SJSA1 (cell line): ENCODE data around the gene SPG21. TPM values are rescaled to one million over a fixed set of nuclear protein-coding genes. Genes with fewer than 3 reads are reported as not detected.

Experiments
- DNase-seq, 2 experiments: peaks; one replicate each; pipeline ENCODE4 v3.0.0-alpha.2; 2015 to 2020; ENCODE audit warnings: low spot score in 2 of 2, low read depth in 1 of 2
- H3K27ac ChIP-seq: fragments of 250-450 bp; sonication (Bioruptor Pico); 2 replicates; pipeline ENCODE4 v1.5.1; 2020; ENCODE audit warnings: mild to moderate bottlenecking, moderate library complexity
- H3K27me3 ChIP-seq: fragments of 250-450 bp; sonication (Bioruptor Pico); replicated peaks from 2 replicates; pipeline ENCODE4 v1.5.1; 2020; ENCODE audit warnings: mild to moderate bottlenecking, moderate library complexity
- H3K36me3 ChIP-seq: fragments of 250-450 bp; sonication (Bioruptor Pico); 2 replicates; pipeline ENCODE4 v1.5.1; 2020; ENCODE audit warnings: mild to moderate bottlenecking
- H3K4me1 ChIP-seq: fragments of 250-450 bp; sonication (Bioruptor Pico); replicated peaks from 2 replicates; pipeline ENCODE4 v1.6.1; 2021; ENCODE audit warnings: mild to moderate bottlenecking
- H3K4me3 ChIP-seq: fragments of 250-450 bp; sonication (Bioruptor Pico); 2 replicates; pipeline ENCODE4 v1.5.1; 2020; ENCODE audit warnings: mild to moderate bottlenecking
- H3K9me3 ChIP-seq: fragments of 250-450 bp; sonication (Bioruptor Pico); replicated peaks from 2 replicates; pipeline ENCODE4 v1.5.1; 2020; ENCODE audit warnings: mild to moderate bottlenecking
- total RNA-seq: library from RNA; depleted of rRNA; stranded (reverse); fragments of >200 nt; shearing (Covaris generic); gene quantifications from 2 replicates; pipeline ENCODE4 v1.2.3, GENCODE V29; 2014

SPG21 gene
- total RNA-seq, 1 experiment from 2014 or later = 49.0 TPM

DNA sequence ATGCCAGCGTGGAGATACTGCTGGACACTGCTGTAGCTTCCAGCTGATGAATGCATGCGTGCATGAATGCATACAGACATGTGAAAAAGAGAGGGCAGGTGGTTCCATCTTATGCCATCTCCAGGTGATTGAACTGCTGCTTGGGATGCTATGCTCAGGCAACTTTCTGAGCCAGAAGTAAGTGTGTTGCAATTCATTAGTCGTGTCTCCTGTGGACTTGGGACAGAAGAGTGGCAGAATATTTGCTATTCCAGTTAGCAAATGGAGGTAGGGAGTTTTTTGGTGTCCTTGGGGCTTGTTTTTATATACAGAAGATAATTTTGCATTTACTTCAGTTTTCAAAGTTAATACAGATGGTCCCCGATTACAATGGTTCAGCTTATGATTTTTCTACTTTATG, 44.8 kb downstream of the SPG21 start:
- H3K4me3 ChIP-seq = no peak overlapping the region
- no peak for DNase-seq
- H3K27ac ChIP-seq = no peak overlapping the region
- no peaks in the 10 kb centered on the region for H3K27me3 ChIP-seq
- H3K9me3 ChIP-seq = no peaks in the 10 kb centered on the region
- no peaks in the 10 kb centered on the region for H3K36me3 ChIP-seq
- H3K4me1 ChIP-seq = no peaks in the 10 kb centered on the region

DNA sequence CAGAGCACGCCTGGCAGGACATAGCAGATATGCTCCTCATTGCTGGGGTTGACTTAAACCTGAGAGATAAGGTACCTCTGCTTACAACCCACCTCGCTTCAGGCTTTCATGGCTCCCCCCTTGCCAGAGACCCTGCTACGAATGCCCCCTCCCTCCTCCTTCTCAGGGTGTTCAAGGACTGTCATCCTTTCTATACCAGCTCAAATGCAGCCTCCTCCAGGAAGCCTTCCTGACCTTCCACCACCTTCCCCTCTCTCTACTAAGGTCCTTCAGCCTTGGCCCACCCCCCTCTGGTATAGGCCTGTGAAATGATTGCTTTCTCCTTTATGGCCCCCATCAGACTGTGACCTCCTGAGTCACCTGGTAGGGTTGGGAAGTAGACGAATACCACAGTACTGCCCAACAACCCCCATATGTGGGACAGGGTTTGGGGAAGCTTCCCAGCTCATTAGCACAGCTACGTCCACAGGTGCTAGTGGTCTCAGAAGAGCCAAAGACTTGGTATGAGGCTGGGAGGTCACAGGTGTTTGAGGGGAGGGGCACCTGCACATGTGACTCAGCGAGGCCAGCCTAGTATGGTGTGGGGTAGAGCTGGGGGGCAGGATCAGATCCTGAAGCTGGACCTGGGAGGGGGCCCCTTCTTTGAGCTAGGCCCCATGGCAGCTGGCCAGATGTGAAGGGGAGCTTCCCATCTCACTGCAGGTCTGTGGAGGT, 46.0 kb downstream of the SPG21 start:
- H3K9me3 ChIP-seq = no peaks in the 10 kb centered on the region
- H3K4me3 ChIP-seq = no peak overlapping the region
- DNase-seq = peak in 1 of 2 experiments; percentile 14
- H3K4me1 ChIP-seq = no peaks in the 10 kb centered on the region
- no peaks in the 10 kb centered on the region for H3K27me3 ChIP-seq
- H3K36me3 ChIP-seq = no peaks in the 10 kb centered on the region
- no peak overlapping the region for H3K27ac ChIP-seq

DNA sequence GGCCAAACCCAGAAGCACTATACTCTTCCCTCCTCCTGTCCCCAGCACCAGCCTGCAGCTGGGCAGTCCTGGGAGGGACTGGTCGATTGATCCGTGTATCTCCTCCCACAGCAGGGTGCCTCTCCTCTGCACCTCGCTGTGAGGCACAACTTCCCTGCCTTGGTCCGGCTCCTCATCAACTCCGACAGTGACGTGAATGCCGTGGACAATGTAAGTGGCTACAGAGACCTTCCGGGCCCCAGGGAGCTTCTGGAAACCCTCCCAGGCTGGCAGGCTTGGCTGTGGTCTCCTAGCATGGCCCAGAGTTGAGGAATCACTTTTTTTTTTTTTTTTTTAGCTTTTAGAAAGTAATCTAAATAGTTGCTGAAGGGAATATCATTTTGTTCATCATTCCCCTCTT, 47.4 kb downstream of the SPG21 start:
- DNase-seq = peak in 1 of 2 experiments; percentile 26
- H3K27ac ChIP-seq = no peak overlapping the region
- H3K36me3 ChIP-seq = no peaks in the 10 kb centered on the region

DNA sequence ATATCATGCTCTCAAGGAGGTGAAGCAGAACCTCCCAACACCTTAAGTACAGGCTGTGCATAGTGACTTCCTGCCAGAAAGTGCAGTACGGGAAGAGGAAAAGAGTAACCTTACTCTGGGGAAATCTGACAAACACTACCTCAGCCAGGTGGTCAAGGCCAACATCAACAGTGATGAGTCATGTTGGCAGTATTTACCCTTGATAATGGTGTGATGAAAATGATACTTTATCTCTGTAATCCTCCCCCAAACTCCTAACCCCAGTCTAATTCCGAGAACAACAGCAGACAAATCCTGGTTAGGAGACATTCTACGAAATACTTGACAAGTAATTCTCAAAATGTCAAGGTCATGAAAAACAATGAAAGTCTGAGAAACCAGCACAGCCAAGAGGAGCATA, 51.5 kb downstream of the SPG21 start:
- DNase-seq = no peak

More for the DNA sequence above, 47.4 kb downstream of the SPG21 start:
- Histone ChIP-seq H3K4me3 (no peak overlapping the region), H3K27me3 (no peaks in the 10 kb centered on the region), H3K4me1 (no peaks in the 10 kb centered on the region), H3K9me3 (no peaks in the 10 kb centered on the region)

DNA sequence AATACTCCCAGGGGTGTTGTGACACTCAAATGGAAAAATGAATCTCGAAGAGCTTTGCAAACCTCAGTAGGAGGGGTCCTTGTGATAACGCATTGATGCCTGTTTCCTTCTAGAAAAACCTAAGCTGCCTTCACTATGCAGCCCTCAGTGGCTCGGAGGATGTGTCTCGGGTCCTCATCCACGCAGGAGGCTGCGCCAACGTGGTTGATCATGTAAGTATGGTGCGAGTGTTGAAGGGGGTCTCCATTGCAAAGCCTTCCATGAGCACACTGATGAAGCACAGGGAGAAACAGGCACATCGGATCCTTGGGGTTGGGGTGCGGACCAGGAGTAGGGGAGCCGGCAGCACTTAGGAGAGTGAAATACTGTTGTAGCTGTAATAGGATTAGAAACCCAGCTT, 55.7 kb downstream of the SPG21 start:
- peak in 1 of 2 experiments; percentile 16 for DNase-seq
- no peaks in the 10 kb centered on the region for H3K9me3 ChIP-seq
- no peak overlapping the region for H3K27ac ChIP-seq
- no peak overlapping the region for H3K4me3 ChIP-seq
- peaks cover 6% of the 10 kb centered on the region for H3K4me1 ChIP-seq
- no peaks in the 10 kb centered on the region for H3K27me3 ChIP-seq
- no peaks in the 10 kb centered on the region for H3K36me3 ChIP-seq

More for the DNA sequence above, 51.5 kb downstream of the SPG21 start:
- H3K27ac ChIP-seq = no peak overlapping the region
- H3K9me3 ChIP-seq = no peaks in the 10 kb centered on the region
- H3K4me3 ChIP-seq = no peak overlapping the region
- no peaks in the 10 kb centered on the region for H3K36me3 ChIP-seq
- no peaks in the 10 kb centered on the region for H3K4me1 ChIP-seq
- H3K27me3 ChIP-seq = no peaks in the 10 kb centered on the region

DNA sequence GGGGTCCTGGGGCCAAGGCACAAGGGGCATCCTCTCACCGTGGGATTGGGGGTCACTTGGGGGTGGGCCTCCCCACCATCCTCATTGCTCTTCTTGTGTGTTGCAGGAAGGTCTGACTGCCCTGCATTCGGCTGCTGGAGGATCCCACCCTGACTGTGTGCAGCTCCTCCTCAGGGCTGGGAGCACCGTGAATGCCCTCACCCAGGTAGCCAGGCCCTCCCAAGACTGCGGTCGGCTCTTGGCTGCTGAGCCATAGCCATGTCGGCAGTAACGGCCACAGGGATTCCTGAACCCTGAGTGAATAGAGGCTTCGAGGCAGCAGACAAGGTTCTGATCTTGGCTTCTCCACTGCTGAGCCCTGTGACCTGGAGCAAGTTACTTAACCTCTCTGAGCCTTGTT, 58.3 kb downstream of the SPG21 start:
- Histone ChIP-seq H3K9me3 (no peaks in the 10 kb centered on the region), H3K36me3 (no peaks in the 10 kb centered on the region), H3K4me3 (no peak overlapping the region), H3K27ac (no peak overlapping the region), H3K4me1 (peaks cover 6% of the 10 kb centered on the region), H3K27me3 (no peaks in the 10 kb centered on the region)
- DNase-seq = peak in 1 of 2 experiments; percentile 31

DNA sequence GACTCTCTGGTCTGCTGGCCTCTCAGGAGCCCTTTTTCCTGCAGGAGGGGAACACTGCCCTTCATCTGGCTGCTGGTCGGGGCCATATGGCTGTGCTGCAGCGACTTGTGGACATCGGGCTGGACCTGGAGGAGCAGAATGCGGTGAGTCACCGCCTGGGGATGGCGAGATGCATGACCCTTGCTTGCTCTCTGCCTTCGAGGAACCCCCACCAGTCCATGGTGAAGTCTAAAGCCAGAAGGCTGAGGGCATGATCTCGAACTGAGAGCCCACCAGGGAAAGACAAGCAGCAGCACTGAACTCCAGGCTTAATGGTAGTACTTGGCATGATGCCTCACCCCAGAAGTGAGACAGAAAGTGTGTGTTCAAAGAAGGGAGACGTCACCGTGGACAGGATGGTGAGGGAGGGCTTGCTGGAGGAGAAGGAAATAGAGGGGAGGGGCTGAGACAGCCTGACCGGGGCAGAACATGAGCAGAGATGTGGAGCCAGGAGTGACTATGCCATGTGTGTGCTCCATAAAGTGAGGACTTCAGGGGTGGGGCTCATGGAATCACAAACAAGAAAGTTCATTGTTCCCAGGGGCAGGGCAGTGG, 58.8 kb downstream of the SPG21 start:
- no peaks in the 10 kb centered on the region for H3K36me3 ChIP-seq
- H3K4me3 ChIP-seq = no peak overlapping the region
- H3K4me1 ChIP-seq = peaks cover 6% of the 10 kb centered on the region
- no peak overlapping the region for H3K27ac ChIP-seq
- no peaks in the 10 kb centered on the region for H3K9me3 ChIP-seq
- no peaks in the 10 kb centered on the region for H3K27me3 ChIP-seq
- peak in 1 of 2 experiments; percentile 44 for DNase-seq

DNA sequence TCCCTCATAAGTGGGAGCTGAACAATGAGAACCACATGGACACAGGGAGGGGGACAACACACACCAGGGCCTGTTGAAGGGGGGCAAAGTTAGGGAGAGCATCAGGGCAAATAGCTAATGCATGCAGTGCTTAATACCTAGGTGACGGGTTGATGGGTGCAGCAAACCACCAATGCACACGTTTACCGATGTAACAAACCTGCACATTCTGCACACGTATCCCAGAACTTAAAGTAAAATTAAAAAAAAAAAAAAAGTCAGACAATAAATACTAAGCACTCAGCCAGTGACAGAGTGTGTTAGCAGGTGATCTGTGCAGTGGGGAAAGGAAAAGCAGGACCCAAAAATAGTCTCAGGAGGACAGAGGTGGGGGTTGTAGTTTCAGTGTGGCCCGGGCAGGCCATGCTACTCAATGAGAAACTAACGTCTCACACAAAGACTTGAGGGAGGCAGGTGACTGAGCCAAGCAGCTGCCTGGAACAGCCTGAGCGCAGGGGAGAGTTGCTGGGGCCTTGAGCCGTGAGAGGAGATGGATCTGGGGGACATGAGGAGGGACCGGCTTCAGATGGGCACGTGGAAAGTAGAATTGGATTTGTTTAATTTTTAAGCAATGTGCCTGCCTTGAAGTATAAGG, 59.6 kb downstream of the SPG21 start:
- peak in 1 of 2 experiments; percentile 22 for DNase-seq
- H3K27ac ChIP-seq = no peak overlapping the region
- H3K4me3 ChIP-seq = no peak overlapping the region
- no peaks in the 10 kb centered on the region for H3K9me3 ChIP-seq
- peaks cover 6% of the 10 kb centered on the region for H3K4me1 ChIP-seq
- no peaks in the 10 kb centered on the region for H3K36me3 ChIP-seq
- H3K27me3 ChIP-seq = no peaks in the 10 kb centered on the region

DNA sequence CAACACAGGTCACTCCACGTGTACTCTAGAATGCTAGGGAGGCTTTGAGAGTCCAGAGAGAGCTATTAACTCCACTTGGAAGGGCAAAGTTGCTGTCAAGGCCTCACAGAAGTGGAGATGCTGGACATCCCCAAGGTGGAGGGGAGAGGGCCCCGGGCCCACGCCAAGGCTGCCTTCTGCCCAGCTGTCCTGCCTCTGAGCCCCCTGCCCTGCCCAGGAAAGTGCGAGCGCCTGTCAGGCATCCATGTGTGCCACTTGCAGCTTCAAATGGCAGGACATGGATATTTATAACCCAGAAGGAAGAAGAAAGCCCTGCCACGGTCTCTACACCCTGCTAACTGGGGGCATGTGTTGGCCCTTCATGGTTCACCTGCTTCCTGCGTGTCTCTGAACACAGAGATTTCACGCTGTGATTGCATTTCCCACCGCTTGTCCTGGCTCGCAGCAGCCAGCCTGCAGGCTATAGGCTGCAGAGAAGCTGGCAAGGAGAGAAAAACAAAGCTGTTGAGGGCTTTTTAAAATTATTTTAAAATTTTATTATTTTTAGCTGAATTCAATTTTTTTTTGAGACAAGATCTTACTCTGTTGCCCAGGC, 61.0 kb downstream of the SPG21 start:
- Histone ChIP-seq H3K27me3 (no peaks in the 10 kb centered on the region), H3K4me1 (peaks cover 6% of the 10 kb centered on the region), H3K4me3 (no peak overlapping the region), H3K9me3 (no peaks in the 10 kb centered on the region), H3K36me3 (no peaks in the 10 kb centered on the region), H3K27ac (no peak overlapping the region)
- peak in 1 of 2 experiments; percentile 37 for DNase-seq

DNA sequence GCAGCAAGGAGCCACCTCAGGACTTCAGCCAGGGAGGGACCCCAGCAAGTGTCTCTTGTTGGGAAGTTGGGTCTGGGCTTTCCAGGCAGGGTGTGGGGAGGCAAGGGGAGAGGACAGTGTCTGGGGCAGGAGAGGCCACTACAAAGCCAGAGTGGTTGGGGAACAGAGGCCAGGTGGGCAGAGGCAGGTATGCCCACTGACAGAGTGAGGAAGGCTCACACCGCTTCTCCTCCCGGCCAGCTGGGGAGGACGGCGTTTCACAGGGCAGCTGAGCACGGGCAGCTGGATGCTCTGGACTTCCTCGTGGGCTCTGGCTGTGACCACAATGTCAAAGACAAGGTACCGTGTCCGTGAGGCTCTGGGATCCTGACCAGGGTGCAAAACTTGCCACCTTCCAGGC, 63.1 kb downstream of the SPG21 start:
- Histone ChIP-seq H3K4me3 (no peak overlapping the region), H3K36me3 (no peaks in the 10 kb centered on the region)
- DNase-seq = no peak

DNA sequence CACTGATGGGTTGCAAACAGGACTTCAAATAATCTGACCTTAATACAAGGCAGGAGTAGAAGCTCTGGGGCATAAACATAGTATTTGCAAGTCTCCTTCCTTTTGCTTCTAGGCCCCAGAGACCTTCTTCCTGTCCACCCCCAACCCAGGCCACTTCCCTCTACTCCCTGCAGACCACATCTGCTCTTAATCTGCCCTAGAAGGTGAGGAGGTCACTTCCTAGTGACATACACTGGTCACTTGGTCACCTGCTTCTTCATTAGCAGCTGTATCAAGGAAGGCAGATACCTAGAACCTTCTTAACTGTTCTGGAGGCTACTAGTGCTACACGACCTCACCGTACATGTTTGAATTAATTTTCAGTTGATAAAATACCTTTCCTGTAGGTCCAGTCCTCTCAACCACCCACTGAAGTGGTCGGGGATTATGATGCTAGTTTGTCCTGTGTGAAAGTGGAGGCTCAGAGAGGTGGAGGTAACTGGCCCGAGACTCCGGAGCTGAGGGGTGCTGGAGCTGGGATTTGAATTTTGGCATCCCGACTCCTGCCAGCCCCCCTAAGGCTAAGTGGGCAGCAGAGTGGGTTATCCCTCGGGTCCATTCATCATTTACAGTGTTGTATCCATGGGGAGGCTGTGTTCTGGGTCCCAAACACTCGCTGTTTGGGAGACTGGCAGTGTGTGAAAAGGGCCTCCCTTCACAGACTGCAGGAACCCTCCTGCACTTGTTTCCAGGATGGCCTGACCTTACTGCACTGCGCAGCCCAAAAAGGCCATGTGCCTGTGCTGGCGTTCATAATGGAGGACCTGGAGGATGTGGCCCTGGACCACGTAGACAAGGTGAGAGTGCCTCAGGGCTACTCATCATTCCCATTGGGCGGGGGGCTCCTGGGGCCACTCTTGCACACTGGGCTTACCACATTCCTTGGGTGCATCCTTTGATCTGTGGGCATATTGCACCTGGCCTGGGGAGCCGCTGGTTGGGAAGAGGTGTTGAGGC, 64.1 kb downstream of the SPG21 start:
- H3K4me1 ChIP-seq = peaks cover under 1% of the 10 kb centered on the region; the same call in 1 of the 2 replicates

More for the DNA sequence above, 63.1 kb downstream of the SPG21 start:
- no peaks in the 10 kb centered on the region for H3K27me3 ChIP-seq
- peaks cover 6% of the 10 kb centered on the region for H3K4me1 ChIP-seq
- H3K9me3 ChIP-seq = no peaks in the 10 kb centered on the region
- no peak overlapping the region for H3K27ac ChIP-seq

DNA sequence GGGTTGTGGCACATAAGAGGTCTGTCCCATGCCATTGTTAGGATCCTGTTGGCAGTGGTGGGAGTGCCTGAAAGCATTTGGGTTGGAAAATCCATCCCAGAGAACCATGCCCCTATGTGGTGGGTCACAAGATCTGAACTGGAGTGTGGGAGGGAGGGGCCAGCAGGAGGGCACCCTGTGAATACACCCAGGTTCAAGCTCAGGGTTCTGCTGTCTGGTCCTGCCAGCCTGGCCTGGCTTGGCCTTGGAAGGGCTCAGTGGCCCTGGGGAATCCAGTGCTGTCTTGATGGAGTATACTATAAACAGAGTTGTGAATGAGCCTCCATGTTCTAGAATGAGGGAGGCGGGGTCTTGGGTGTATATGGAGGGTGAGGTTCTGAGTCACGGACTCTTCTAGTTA, 66.2 kb downstream of the SPG21 start:
- Histone ChIP-seq H3K27me3 (no peaks in the 10 kb centered on the region), H3K36me3 (no peaks in the 10 kb centered on the region), H3K4me3 (no peak overlapping the region), H3K27ac (no peak overlapping the region), H3K9me3 (no peaks in the 10 kb centered on the region), H3K4me1 (no peaks in the 10 kb centered on the region)
- DNase-seq = no peak

More for the DNA sequence above, 64.1 kb downstream of the SPG21 start:
- Histone ChIP-seq H3K4me3 (no peak overlapping the region), H3K27ac (no peak overlapping the region), H3K9me3 (no peaks in the 10 kb centered on the region), H3K36me3 (no peaks in the 10 kb centered on the region), H3K27me3 (no peaks in the 10 kb centered on the region)
- DNase-seq = no peak

DNA sequence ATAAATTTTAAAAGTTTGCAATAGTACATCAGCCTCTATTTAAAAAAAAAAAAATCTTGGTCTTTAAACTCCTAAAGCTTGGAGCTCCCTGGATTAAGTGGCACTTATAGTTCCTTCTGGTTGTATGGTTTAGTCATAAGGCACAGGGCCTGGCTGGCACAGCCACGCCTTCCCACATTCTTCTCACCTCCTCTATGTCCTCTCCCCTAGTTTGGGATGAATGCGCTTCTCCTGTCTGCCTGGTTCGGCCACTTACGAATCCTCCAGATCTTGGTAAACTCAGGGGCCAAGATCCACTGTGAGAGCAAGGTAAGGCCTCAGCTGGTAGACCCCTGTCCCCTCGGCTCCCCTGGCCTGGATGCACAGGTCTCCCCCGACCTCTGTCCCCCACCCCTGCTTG, 68.0 kb downstream of the SPG21 start:
- DNase-seq = no peak
- no peaks in the 10 kb centered on the region for H3K36me3 ChIP-seq

More for the DNA sequence above, 68.0 kb downstream of the SPG21 start:
- H3K4me3 ChIP-seq = no peak overlapping the region
- H3K4me1 ChIP-seq = no peaks in the 10 kb centered on the region
- H3K27ac ChIP-seq = no peak overlapping the region
- no peaks in the 10 kb centered on the region for H3K9me3 ChIP-seq
- H3K27me3 ChIP-seq = no peaks in the 10 kb centered on the region
